ENCODE data around the gene PHC2. TPM values are rescaled to one million over a fixed set of nuclear protein-coding genes. Genes with fewer than 3 reads are reported as not detected.

Gene PHC2
- total and polyA plus RNA-seq, 8 donors: 70.8 to 140 (median 109) TPM

DNA sequence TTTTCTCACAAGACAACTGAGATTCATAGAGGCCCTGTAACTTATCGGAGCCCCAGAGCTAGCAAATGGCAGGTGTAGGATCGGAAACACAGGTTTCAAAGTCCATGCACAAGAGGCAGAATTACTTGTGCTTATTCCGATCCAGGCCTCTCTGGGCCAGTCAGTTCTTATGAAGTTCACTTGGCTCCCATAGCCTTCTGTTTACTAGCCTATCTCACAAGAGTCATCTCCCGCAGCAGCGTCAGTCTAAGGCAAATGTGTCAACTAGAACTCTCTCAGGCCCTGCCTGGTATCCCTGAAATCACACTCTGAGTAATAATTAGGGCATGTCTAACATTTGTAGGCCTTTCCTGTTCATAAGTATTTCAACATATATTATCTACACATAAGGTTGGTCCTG is 43.3 kb downstream of the PHC2 start:
- TF ChIP-seq POLR2AphosphoS5 (IDR thresholded peaks at IDR 0.05): no peak
- Histone ChIP-seq H3K36me3 (no peaks in the 10 kb centered on the region), H3K9me3 (no peaks in the 10 kb centered on the region), H3K4me1 (peaks cover 0 to 68% (median 29%) of the 10 kb centered on the region in 4 donors), H3K4me3 (no peak overlapping the region), H3K27me3 (no peaks in the 10 kb centered on the region), H3K27ac (peak overlapping the region in 1 of 5 donors; percentile 64)
- WGBS, 5 donors: 70 to 94% (median 87%) methylated on average over 5 of the region's 5 CpGs
- intact Hi-C loops (cut with DNase I; ENCODE audit: low total_unique reads): no loop called here
- DNase-seq: no peak

DNA sequence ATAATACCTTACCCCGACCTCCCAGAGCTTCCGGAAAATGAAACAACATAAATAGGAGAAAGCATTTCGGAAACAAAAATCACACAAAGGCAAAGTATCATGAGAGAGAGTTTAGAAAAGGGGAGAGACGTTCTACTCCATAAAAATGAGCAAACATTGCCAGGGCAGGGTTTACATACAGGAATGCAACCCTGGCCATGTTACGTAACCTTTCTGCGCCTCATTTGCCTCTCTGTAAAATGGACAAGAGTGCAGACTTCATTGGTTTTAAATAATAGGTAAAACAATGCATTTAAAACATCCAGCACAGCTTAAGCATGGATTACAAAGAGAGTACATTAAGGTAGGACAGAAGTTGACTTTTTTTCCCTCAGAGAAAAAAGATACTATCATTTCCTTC is 45.6 kb downstream of the PHC2 start:
- Histone ChIP-seq H3K27me3 (no peaks in the 10 kb centered on the region), H3K4me3 (no peak overlapping the region), H3K27ac (no peak overlapping the region), H3K36me3 (no peaks in the 10 kb centered on the region), H3K9me3 (no peaks in the 10 kb centered on the region), H3K4me1 (peaks cover 0 to 51% (median 27%) of the 10 kb centered on the region in 4 donors)
- intact Hi-C loops (cut with DNase I; ENCODE audit: low total_unique reads): no loop called here
- TF ChIP-seq POLR2A (IDR thresholded peaks at IDR 0.05) (no peak), POLR2AphosphoS5 (IDR thresholded peaks at IDR 0.05) (no peak), EP300 (IDR thresholded peaks at IDR 0.05) (no peak)
- TF ChIP-seq, protein P1, sequence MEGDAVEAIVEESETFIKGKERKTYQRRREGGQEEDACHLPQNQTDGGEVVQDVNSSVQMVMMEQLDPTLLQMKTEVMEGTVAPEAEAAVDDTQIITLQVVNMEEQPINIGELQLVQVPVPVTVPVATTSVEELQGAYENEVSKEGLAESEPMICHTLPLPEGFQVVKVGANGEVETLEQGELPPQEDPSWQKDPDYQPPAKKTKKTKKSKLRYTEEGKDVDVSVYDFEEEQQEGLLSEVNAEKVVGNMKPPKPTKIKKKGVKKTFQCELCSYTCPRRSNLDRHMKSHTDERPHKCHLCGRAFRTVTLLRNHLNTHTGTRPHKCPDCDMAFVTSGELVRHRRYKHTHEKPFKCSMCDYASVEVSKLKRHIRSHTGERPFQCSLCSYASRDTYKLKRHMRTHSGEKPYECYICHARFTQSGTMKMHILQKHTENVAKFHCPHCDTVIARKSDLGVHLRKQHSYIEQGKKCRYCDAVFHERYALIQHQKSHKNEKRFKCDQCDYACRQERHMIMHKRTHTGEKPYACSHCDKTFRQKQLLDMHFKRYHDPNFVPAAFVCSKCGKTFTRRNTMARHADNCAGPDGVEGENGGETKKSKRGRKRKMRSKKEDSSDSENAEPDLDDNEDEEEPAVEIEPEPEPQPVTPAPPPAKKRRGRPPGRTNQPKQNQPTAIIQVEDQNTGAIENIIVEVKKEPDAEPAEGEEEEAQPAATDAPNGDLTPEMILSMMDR (IDR thresholded peaks at IDR 0.05): no peak
- DNase-seq: no peak
- WGBS, 5 donors: 86 to 91% (median 89%) methylated on average over 6 of the region's 6 CpGs

DNA sequence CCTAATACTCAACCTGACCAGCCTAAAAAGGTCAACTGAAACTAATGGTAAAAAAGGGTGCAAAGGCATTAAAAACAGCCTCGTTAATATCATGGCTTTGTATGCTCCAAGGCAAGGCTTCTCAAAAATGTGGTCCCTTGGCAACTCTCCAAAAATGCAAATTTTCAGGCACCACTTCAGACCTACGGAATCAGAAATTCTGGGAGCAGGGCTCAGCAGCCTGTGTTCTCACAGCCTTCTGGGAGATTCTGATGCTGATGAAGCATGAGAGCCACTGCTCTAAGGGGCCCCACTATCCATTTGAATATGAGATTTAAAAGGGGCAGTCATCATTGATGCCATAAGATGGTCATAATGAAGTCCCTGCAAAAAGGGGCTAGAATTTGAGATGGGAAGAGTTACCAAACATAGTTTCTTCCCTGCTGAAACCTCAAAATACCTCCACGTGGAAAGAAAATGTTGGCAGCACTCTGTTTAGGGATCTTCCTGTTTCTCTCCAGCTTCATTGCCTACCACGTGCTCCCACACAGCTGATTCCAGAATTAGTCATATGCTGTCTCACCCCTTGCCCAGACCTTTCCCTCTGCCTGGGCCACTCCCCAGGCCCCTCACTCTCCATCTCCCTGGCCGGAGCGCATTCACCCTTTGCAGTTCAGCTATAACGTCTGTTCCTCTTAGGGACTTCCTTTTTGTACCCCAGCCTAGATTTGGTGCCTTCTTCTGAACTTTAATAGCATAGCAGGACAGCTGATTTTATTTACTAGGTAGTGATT is 46.7 kb downstream of the PHC2 start:
- H3K36me3 ChIP-seq: no peaks in the 10 kb centered on the region
- H3K9me3 ChIP-seq: no peaks in the 10 kb centered on the region
- no peaks in the 10 kb centered on the region for H3K27me3 ChIP-seq
- WGBS, 5 donors: 32 to 62% (median 56%) methylated on average over 7 of the region's 7 CpGs
- intact Hi-C loops (cut with DNase I; ENCODE audit: low total_unique reads): no loop called here
- peaks cover 0 to 45% (median 22%) of the 10 kb centered on the region in 4 donors for H3K4me1 ChIP-seq
- no peak for TF ChIP-seq POLR2AphosphoS5 (IDR thresholded peaks at IDR 0.05)
- no peak for TF ChIP-seq POLR2A (IDR thresholded peaks at IDR 0.05)
- no peak for TF ChIP-seq EP300 (IDR thresholded peaks at IDR 0.05)
- peak overlapping the region in 1 of 5 donors; percentile 40 for H3K27ac ChIP-seq
- H3K4me3 ChIP-seq: no peak overlapping the region
- peak in 1 of 2 donors; percentile 45 for DNase-seq

DNA sequence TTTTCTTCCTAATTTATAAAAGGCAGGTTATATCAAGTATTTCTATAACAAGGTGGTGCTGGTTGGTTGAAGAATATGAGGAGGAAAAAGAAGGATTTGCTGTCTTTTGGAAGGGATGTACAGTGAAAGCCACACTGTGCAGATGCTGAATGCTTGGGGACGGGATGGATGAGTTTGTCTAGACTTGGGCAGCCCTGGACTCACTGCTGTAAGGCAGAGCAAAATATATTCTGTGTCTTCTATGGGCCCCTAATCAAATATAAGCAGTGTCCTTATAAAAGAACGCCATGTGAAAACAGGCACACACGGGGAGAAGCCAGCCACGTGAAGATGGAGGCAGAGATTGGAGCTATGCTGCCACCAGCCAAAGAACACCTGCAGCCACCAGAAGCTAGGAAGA is 47.4 kb downstream of the PHC2 start:
- Histone ChIP-seq H3K4me3 (no peak overlapping the region), H3K27me3 (no peaks in the 10 kb centered on the region), H3K4me1 (peaks cover 0 to 38% (median 20%) of the 10 kb centered on the region in 4 donors), H3K36me3 (no peaks in the 10 kb centered on the region), H3K9me3 (no peaks in the 10 kb centered on the region), H3K27ac (peak overlapping the region in 1 of 5 donors; percentile 13)
- WGBS, 5 donors: 56 to 72% (median 61%) methylated on average over 4 of the region's 4 CpGs
- no peak for DNase-seq
- intact Hi-C loops (cut with DNase I; ENCODE audit: low total_unique reads): no loop called here
- TF ChIP-seq POLR2AphosphoS5 (IDR thresholded peaks at IDR 0.05) (no peak), EP300 (IDR thresholded peaks at IDR 0.05) (no peak), POLR2A (IDR thresholded peaks at IDR 0.05) (no peak)
- TF ChIP-seq, protein P1 (IDR thresholded peaks at IDR 0.05): no peak

DNA sequence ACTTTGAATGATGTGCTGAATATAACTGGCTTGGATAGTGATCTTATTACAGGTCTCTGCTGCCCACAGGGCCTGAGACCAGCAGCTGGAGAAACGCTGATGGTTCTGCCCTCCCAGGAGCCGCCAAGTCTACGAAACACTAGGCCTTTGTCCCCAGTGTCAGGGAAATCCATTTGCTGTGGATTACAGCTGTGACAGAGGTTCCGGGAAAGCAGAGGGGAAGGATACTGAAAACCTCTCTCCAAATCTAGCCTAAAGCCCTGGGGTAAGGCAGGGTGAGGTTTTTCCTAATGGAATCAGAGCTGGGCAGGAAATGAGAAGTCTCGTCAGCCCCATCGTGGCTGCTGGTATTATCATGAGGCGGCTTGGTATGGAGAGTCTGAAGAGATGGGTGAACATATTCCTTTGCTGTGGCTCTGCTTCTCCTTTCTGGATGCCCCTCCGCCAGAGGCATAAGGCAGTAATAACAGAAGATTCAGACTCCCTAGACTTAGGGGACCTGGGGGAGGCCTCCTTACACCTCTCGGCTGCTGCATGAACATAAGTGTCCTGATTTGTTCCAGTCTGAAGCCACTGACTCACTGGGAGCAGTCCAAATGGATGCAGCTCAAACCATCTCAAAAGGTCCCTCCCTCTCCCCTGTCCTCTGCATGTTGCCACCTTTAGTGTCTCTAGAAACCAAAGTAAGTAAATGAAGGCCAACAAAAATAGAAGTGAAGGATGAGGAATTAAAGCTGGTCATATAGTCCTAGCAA is 48.1 kb downstream of the PHC2 start:
- Histone ChIP-seq H3K9me3 (no peaks in the 10 kb centered on the region), H3K4me3 (no peak overlapping the region), H3K4me1 (peaks cover 0 to 37% (median 20%) of the 10 kb centered on the region in 4 donors), H3K36me3 (no peaks in the 10 kb centered on the region), H3K27ac (peak overlapping the region in 3 of 5 donors; percentile 13 to 47 (median 44)), H3K27me3 (no peaks in the 10 kb centered on the region)
- peak in 1 of 2 donors; percentile 48 for DNase-seq
- TF ChIP-seq POLR2A (IDR thresholded peaks at IDR 0.05) (no peak), POLR2AphosphoS5 (IDR thresholded peaks at IDR 0.05) (no peak), EP300 (IDR thresholded peaks at IDR 0.05) (no peak)
- TF ChIP-seq, protein P1 (IDR thresholded peaks at IDR 0.05): no peak
- WGBS, 5 donors: 62 to 76% (median 75%) methylated on average over 9 of the region's 9 CpGs
- intact Hi-C loops (cut with DNase I; ENCODE audit: low total_unique reads): no loop called here
